GM21515 (cell line): ENCODE data around the gene HSPA1A.
A peak's percentile ranks its signal among the peaks of the same experiment; 100 is the strongest.
"Not testable (repeated sequence)": the region's sequence is repeated elsewhere in the genome, so short reads cannot be mapped to it uniquely, and the experiment has no call there.

ENCODE experiments used
- ATAC-seq: cut with Tn5 transposase; IDR thresholded peaks from one replicate; pipeline ENCODE4 v1.9.1; 2021; ENCODE audit not compliant: unreplicated experiment

Gene HSPA1A

DNA sequence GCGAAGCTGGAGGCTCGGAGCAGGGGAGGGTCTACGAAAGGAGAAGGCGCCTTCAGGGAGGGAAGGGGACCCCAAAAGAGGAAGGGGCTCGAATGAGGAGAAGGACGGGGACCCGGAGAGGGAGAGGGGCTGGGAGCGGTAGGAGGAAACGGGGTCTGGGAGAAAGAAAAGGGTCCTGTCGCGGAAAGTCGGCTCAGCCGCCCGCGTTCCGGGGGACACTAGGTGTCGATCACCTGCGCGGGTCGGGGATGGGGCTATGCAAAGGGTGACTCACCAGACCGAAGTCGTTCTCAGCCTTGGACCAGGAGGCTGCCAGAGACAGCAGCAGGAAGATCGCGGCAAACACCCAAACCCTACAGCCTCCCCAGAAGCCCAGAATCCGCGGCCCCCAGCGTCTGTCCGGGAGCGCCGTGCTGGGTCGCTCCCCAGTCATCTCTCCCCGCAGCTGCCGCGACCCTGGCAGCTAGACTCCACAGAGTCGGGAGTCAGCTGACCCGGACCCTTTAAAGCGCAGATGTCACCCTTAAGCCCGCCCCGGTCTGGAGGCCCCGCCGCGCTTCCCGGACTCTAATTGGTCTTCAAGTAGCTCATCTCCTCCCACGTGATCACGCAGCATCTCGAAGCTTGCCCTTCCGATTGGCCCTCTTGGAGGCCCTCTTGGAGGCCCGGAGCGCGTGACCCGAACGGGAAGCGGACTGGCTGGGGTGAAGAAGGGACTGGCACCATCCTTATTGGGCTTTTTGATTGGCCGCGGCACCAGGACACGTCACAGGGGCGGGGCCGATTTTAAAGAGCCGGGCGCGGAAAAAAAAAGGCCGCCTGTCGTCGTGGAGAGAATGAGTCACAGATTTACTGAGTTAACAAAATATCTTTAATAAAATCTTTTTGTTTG, 47.2 kb downstream of the HSPA1A start, which contains the start of gene NEU1:
Gene NEU1 (minus strand): TSS at position 478 of the 892 bp plus-strand sequence. CDS start 45 bp downstream, at position 433.
- peak; percentile 88 for ATAC-seq

DNA sequence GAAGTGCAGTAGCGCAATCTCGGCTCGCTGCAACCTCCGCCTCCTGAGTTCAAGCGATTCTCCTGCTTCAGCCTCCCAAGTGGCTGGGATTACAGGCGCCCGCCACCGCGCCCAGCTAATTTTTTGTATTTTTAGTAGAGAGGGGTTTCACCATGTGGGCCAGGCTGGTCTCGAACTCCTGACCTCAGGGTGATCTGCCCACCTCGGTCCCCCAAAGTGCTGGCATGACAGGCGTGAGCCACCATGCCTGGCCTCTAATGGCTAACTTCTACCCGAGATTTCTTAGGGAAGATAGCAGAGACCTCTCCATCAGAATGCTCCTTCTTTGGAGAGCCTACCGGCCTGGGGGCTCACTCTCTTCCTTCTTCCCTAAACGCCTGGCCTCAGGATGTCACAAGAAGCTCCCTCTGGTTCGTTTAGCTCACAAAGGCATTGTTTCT, 48.8 kb downstream of the HSPA1A start:
- ATAC-seq, result not testable (repeated sequence)

DNA sequence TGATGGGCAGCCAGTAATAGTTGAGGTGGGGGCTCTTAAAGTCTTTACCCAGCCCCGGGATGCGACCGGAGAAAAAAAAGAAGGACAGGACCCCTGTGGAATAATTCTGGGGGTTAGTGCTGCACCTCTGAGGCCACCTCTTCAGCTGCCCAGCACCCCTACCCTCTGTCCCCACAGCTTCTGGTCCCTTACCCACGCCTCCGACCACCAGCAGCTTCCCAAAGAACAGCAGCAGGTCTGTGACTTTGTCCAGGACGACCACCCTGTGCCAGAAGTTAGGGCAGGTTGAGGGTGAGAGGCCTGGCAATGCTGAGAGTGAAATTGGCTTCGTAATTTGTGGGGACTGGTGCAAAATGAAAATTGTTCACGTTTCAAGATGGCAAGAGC, 49.5 kb downstream of the HSPA1A start:
- ATAC-seq, result no peak

DNA sequence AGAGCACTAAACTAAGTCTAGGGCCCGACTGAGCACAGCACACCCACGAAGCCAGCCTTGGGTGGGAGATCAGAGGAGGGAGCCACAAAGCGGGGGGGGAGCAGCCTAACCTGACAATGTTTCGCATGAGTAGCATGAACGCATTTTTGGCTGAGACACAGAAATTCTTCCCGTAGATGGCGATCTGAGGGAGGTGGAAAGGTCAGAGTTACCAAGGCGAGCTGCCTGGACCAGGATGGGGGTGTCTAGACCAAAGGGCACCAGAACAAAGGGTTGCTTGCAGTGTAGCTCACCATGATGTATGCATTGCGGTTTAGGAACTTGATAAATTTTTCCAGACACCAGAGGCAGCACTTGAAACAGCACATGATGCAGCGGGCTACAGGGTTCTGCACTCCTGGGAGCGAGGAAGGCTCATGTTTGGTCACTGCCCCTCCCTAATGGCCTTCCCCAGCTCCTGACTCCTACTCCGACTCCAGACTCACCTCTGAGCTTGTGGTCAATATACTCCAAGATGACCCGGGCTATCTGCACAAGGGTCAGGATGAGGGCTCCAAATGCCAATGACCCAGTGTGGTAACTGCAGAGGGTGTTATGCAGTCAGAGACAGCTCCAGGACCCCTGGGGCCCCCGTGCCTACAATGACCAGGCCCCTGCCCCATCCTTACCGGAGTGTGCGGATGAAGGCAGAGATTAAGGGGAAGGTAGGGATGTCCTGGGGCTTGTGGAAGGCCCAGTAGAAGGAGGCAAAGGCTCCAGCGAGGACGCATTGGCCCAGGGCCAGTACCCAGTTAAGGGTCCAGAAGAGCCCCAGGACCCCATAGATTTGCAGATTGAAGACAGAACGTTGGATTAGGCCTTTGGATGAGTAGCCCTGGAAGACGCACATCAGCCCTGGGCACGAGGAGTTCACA, 50.1 kb downstream of the HSPA1A start:
- ATAC-seq, result no peak
